ENCODE measurements around the gene FRMD4A.

FRMD4A gene

GRCh38 chr10:13724484-13724883, 606.2 kb downstream of the FRMD4A start:
- Mint-ChIP-seq H3K9me3 (no peaks in the 10 kb centered on the region), H3K4me1 (peaks cover 48% of the 10 kb centered on the region), H3K27ac (peak overlapping the region; percentile 2 to 50 (median 18)), H3K4me3 (no peak overlapping the region), H3K27me3 (ENCODE audit: low read depth) (no peaks in the 10 kb centered on the region), H3K36me3 (ENCODE audit: low read depth) (peaks cover 62% of the 10 kb centered on the region)
- no peak for TF ChIP-seq CTCF (IDR thresholded peaks at IDR 0.05; ENCODE audit: unreplicated experiment in 3 of 3)

- Mint-ChIP-seq H3K36me3 (ENCODE audit: low read depth) (peaks cover 53% of the 10 kb centered on the region), H3K9me3 (no peaks in the 10 kb centered on the region), H3K4me3 (no peak overlapping the region), H3K4me1 (peaks cover 56% of the 10 kb centered on the region), H3K27ac (peak overlapping the region in 1 of 3 experiments; percentile 9), H3K27me3 (ENCODE audit: low read depth) (no peaks in the 10 kb centered on the region)
- TF ChIP-seq CTCF (IDR thresholded peaks at IDR 0.05; ENCODE audit: unreplicated experiment in 3 of 3): no peak
Observed at GRCh38 chr10:13722747-13723653, 607.7 kb downstream of the FRMD4A start.

- Mint-ChIP-seq H3K36me3 (ENCODE audit: low read depth) (peaks cover 45% of the 10 kb centered on the region), H3K9me3 (no peaks in the 10 kb centered on the region)
Observed at GRCh38 chr10:13721486-13721885, 609.2 kb downstream of the FRMD4A start.

GRCh38 chr10:13720699-13721098, 610.0 kb downstream of the FRMD4A start:
- no peak for TF ChIP-seq CTCF (IDR thresholded peaks at IDR 0.05; ENCODE audit: unreplicated experiment in 3 of 3)
- Mint-ChIP-seq H3K4me1 (peaks cover 74% of the 10 kb centered on the region), H3K9me3 (no peaks in the 10 kb centered on the region), H3K4me3 (no peak overlapping the region), H3K36me3 (ENCODE audit: low read depth) (peaks cover 40% of the 10 kb centered on the region), H3K27me3 (ENCODE audit: low read depth) (no peaks in the 10 kb centered on the region), H3K27ac (peak overlapping the region in 2 of 3 experiments; percentile 38 to 97)

More at GRCh38 chr10:13721486-13721885, 609.2 kb downstream of the FRMD4A start:
- Mint-ChIP-seq H3K27me3 (ENCODE audit: low read depth) (no peaks in the 10 kb centered on the region), H3K4me1 (peaks cover 67% of the 10 kb centered on the region), H3K4me3 (no peak overlapping the region), H3K27ac (peak overlapping the region; percentile 33 to 77 (median 69))
- TF ChIP-seq CTCF (IDR thresholded peaks at IDR 0.05; ENCODE audit: unreplicated experiment in 3 of 3): no peak

GRCh38 chr10:13719425-13719824, 611.3 kb downstream of the FRMD4A start:
- peak overlapping the region; percentile 92 to 99 (median 97) for H3K27ac Mint-ChIP-seq
- peak overlapping the region in 1 of 3 experiments; percentile 4 for H3K4me3 Mint-ChIP-seq
- H3K36me3 Mint-ChIP-seq (ENCODE audit: low read depth): peaks cover 36% of the 10 kb centered on the region
- H3K27me3 Mint-ChIP-seq (ENCODE audit: low read depth): no peaks in the 10 kb centered on the region
- H3K4me1 Mint-ChIP-seq: peaks cover 74% of the 10 kb centered on the region
- TF ChIP-seq CTCF (IDR thresholded peaks at IDR 0.05; ENCODE audit: unreplicated experiment in 3 of 3): no peak
- no peaks in the 10 kb centered on the region for H3K9me3 Mint-ChIP-seq

Measured in nephron (organoid).